Gastroesophageal sphincter (tissue), 3 donors: ENCODE results near the gene SNRNP200.

Experiments used
- POLR2A ChIP-seq, 2 donors: fragments of 450-650 bp; IDR thresholded peaks; one replicate each; pipeline ENCODE4 v1.6.1; 2017; ENCODE audit warnings: antibody characterized with exemption in 2 of 2, mild to moderate bottlenecking in 2 of 2, moderate library complexity in 1 of 2
- POLR2AphosphoS5 ChIP-seq: sonication (generic); formaldehyde crosslinking; IDR thresholded peaks from one replicate; pipeline ENCODE4 v1.6.1; 2017; ENCODE audit warnings: antibody characterized with exemption
- TF ChIP-seq, protein P1 (sequence below), 4 experiments: fragments of 200-600 bp in 2 of 4; fragments of 450-650 bp in 2 of 4; sonication (generic) in 1 of 4; IDR thresholded peaks; one replicate each; pipeline ENCODE4 v1.5.1; 2017 to 2019; ENCODE audit warnings: antibody characterized with exemption in 4 of 4, mild to moderate bottlenecking in 2 of 4, moderate library complexity in 2 of 4

DNA sequence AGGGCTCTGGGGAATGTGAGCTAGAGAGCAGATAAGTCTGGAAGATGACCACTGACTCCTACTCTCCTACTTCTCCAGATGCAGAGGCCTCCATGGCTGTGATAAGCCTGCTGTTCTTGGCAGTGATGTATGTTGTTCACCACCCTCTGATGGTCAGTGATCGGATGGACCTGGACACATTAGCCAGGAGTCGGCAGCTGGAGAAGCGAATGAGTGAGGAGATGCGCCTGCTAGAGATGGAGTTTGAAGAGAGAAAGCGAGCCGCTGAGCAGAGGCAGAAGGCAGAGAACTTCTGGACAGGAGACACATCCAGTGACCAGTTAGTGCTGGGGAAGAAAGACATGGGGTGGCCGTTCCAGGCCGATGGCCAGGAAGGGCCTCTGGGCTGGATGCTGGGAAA lies 21.2 kb upstream of the SNRNP200 start:
- TF ChIP-seq, protein P1, sequence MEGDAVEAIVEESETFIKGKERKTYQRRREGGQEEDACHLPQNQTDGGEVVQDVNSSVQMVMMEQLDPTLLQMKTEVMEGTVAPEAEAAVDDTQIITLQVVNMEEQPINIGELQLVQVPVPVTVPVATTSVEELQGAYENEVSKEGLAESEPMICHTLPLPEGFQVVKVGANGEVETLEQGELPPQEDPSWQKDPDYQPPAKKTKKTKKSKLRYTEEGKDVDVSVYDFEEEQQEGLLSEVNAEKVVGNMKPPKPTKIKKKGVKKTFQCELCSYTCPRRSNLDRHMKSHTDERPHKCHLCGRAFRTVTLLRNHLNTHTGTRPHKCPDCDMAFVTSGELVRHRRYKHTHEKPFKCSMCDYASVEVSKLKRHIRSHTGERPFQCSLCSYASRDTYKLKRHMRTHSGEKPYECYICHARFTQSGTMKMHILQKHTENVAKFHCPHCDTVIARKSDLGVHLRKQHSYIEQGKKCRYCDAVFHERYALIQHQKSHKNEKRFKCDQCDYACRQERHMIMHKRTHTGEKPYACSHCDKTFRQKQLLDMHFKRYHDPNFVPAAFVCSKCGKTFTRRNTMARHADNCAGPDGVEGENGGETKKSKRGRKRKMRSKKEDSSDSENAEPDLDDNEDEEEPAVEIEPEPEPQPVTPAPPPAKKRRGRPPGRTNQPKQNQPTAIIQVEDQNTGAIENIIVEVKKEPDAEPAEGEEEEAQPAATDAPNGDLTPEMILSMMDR (IDR thresholded peaks at IDR 0.05), result no peak
- no peak for TF ChIP-seq POLR2A (IDR thresholded peaks at IDR 0.05)
- TF ChIP-seq POLR2AphosphoS5, result no peak
